GM12872 (cell line): Measurements from ENCODE around the gene PKP3.

ENCODE experiments used
- TF ChIP-seq, protein P1 (sequence below): IDR thresholded peaks from 3 replicates; pipeline ENCODE4 v1.5.1; 2011; ENCODE audit warnings: low read depth, mild to moderate bottlenecking, low read length, moderate library complexity; ENCODE audit not compliant: insufficient read depth

PKP3 gene

GRCh38 chr11:393219-394033 lies 583 bp upstream of the PKP3 start:
- TF ChIP-seq, protein P1, sequence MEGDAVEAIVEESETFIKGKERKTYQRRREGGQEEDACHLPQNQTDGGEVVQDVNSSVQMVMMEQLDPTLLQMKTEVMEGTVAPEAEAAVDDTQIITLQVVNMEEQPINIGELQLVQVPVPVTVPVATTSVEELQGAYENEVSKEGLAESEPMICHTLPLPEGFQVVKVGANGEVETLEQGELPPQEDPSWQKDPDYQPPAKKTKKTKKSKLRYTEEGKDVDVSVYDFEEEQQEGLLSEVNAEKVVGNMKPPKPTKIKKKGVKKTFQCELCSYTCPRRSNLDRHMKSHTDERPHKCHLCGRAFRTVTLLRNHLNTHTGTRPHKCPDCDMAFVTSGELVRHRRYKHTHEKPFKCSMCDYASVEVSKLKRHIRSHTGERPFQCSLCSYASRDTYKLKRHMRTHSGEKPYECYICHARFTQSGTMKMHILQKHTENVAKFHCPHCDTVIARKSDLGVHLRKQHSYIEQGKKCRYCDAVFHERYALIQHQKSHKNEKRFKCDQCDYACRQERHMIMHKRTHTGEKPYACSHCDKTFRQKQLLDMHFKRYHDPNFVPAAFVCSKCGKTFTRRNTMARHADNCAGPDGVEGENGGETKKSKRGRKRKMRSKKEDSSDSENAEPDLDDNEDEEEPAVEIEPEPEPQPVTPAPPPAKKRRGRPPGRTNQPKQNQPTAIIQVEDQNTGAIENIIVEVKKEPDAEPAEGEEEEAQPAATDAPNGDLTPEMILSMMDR: no peak

GRCh38 chr11:394858-395655 lies 1.0 kb downstream of the PKP3 start:
- TF ChIP-seq, protein P1: no peak

- TF ChIP-seq, protein P1: no peak
Observed at GRCh38 chr11:395866-396265, 1.9 kb downstream of the PKP3 start.

DNA sequence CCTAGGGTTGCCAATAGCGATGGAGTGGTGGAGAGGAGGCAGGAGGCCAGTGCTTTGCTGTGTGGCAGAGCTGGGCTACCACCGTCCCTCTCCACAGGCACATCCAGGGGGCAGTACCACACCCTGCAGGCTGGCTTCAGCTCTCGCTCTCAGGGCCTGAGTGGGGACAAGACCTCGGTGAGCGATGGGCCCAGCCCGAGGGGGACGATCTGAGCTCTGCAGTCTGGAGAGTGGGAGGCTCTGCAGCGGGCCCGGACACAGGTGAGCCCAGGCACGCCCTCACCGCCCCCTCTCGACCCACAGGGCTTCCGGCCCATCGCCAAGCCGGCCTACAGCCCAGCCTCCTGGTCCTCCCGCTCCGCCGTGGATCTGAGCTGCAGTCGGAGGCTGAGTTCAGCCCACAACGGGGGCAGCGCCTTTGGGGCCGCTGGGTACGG lies 2.5 kb downstream of the PKP3 start:
- TF ChIP-seq, protein P1: peak; percentile 23; the same call in 2 of the 3 replicates

GRCh38 chr11:396948-397548 lies 3.0 kb downstream of the PKP3 start:
- TF ChIP-seq, protein P1: peak; percentile 67

- TF ChIP-seq, protein P1: no peak
Observed at GRCh38 chr11:398826-399225, 4.8 kb downstream of the PKP3 start.

GRCh38 chr11:399731-400211 lies 5.8 kb downstream of the PKP3 start:
- TF ChIP-seq, protein P1: no peak
